ENCODE data around the gene SPRR2A.
"Not testable (repeated sequence)": the region's sequence is repeated elsewhere in the genome, so short reads cannot be mapped to it uniquely, and the experiment has no call there.

SPRR2A gene

GRCh38 chr1:153057375-153057774, at the start of gene SPRR2A:
SPRR2A (minus strand) TSS chr1:153057512; CDS start chr1:153056735, 777 bp downstream.
- no peak for DNase-seq

- no peak for DNase-seq
These were observed 42.9 kb upstream of the SPRR2A start for GRCh38 chr1:153100245-153100644.

- DNase-seq, result no peak
These were observed 42.2 kb upstream of the SPRR2A start for GRCh38 chr1:153099461-153100045.

GRCh38 chr1:153095764-153096163, 38.5 kb upstream of the SPRR2A start:
- no peak for DNase-seq

- DNase-seq, result no peak
These were observed 37.1 kb upstream of the SPRR2A start, which contains the start of gene SPRR2E for GRCh38 chr1:153094426-153094825. SPRR2E (minus strand) TSS chr1:153094526; CDS start chr1:153093751, 775 bp downstream.

GRCh38 chr1:153087652-153088051, 30.3 kb upstream of the SPRR2A start:
- DNase-seq, result no peak

- no peak for DNase-seq
These were observed 24.4 kb upstream of the SPRR2A start for GRCh38 chr1:153081736-153082135.

GRCh38 chr1:153072806-153073726, 15.8 kb upstream of the SPRR2A start:
- no peak for DNase-seq

GRCh38 chr1:153071511-153071910, 14.2 kb upstream of the SPRR2A start, which contains the start of gene SPRR2B:
SPRR2B (minus strand) TSS chr1:153071611; CDS start chr1:153070839, 772 bp downstream.
- no peak for DNase-seq

- DNase-seq, result no peak
These were observed 12.9 kb upstream of the SPRR2A start for GRCh38 chr1:153070243-153070642.

GRCh38 chr1:153058826-153059784, 1.8 kb upstream of the SPRR2A start:
- no peak for DNase-seq

GRCh38 chr1:153058154-153058553, 842 bp upstream of the SPRR2A start:
- DNase-seq, result no peak

GRCh38 chr1:153056111-153056510, 1.2 kb downstream of the SPRR2A start:
- not testable (repeated sequence) for DNase-seq

GRCh38 chr1:153049211-153049610, 8.1 kb downstream of the SPRR2A start:
- DNase-seq, result no peak

- DNase-seq, result no peak
These were observed 16.2 kb downstream of the SPRR2A start, which contains the start of gene SPRR2D for GRCh38 chr1:153040950-153041631. SPRR2D (minus strand) TSS chr1:153041120; CDS start chr1:153040346, 774 bp downstream.

- no peak for DNase-seq
These were observed 22.1 kb downstream of the SPRR2A start for GRCh38 chr1:153035211-153035610.

- no peak for DNase-seq
These were observed 24.5 kb downstream of the SPRR2A start for GRCh38 chr1:153032677-153033308.

- DNase-seq, result no peak
These were observed 25.2 kb downstream of the SPRR2A start for GRCh38 chr1:153032073-153032472.

GRCh38 chr1:153030895-153031294, 26.4 kb downstream of the SPRR2A start, which contains the start of gene SPRR1B:
SPRR1B (plus strand) TSS chr1:153031203; CDS start chr1:153032346, 1,143 bp downstream.
- DNase-seq, result no peak

- DNase-seq, result no peak
These were observed 28.5 kb downstream of the SPRR2A start for GRCh38 chr1:153028766-153029165.

GRCh38 chr1:153025797-153026196, 31.5 kb downstream of the SPRR2A start:
- DNase-seq, result no peak
